GM23338 (cell line): ENCODE data around the gene MATN3. TPM values are rescaled to one million over a fixed set of nuclear protein-coding genes. Genes with fewer than 3 reads are reported as not detected.

Source experiments
- ATAC-seq: fragments of 200-7000 bp; cut with Tn5 transposase; 3 replicates; pipeline ENCODE4 v1.9.1; 2020
- DNase-seq: peaks from one replicate; pipeline ENCODE4 v3.0.0-alpha.2; 2015; ENCODE audit warnings: low spot score
- H2AFZ ChIP-seq: fragments of 200-600 bp; sonication (generic); 2 replicates; pipeline ENCODE4 v1.8.0; 2016; ENCODE audit warnings: antibody characterized with exemption, mild to moderate bottlenecking, moderate library complexity
- H3F3A ChIP-seq: fragments of 200-600 bp; sonication (generic); replicated peaks from 2 replicates; pipeline ENCODE4 v1.8.0; 2017; ENCODE audit warnings: antibody characterized with exemption, mixed run types, low read depth
- H3K27ac ChIP-seq: fragments of 200-600 bp; sonication (generic); 2 replicates; pipeline ENCODE4 v1.6.1; 2016; ENCODE audit warnings: low read depth
- H3K27me3 ChIP-seq: fragments of 200-600 bp; sonication (generic); 2 replicates; pipeline ENCODE4 v1.8.0; 2016; ENCODE audit warnings: mild to moderate bottlenecking, mixed run types, moderate library complexity; ENCODE audit not compliant: insufficient read depth
- H3K36me3 ChIP-seq: fragments of 200-600 bp; sonication (generic); 2 replicates; pipeline ENCODE4 v1.8.0; 2016; ENCODE audit warnings: mild to moderate bottlenecking; ENCODE audit not compliant: insufficient read depth
- H3K4me1 ChIP-seq: fragments of 200-600 bp; sonication (generic); 2 replicates; pipeline ENCODE4 v1.8.0; 2016; ENCODE audit warnings: mild to moderate bottlenecking, moderate library complexity; ENCODE audit not compliant: insufficient read depth
- H3K4me2 ChIP-seq: fragments of 200-600 bp; sonication (generic); 2 replicates; pipeline ENCODE4 v1.7.1; 2017; ENCODE audit warnings: mixed run types
- H3K4me3 ChIP-seq: fragments of 200-600 bp; sonication (generic); 2 replicates; pipeline ENCODE4 v1.6.1; 2016; ENCODE audit warnings: mixed run types
- H3K79me2 ChIP-seq: fragments of 200-600 bp; sonication (generic); replicated peaks from 2 replicates; pipeline ENCODE4 v1.8.0; 2017; ENCODE audit warnings: mild to moderate bottlenecking; ENCODE audit not compliant: insufficient read depth
- H3K9me2 ChIP-seq: fragments of 200-600 bp; sonication (generic); 2 replicates; pipeline ENCODE4 v1.8.0; 2017; ENCODE audit not compliant: insufficient read depth
- H4K20me1 ChIP-seq: fragments of 200-600 bp; sonication (generic); replicated peaks from 2 replicates; pipeline ENCODE4 v1.8.0; 2017; ENCODE audit warnings: mild to moderate bottlenecking; ENCODE audit not compliant: insufficient read depth
- H3K27ac Mint-ChIP-seq: 2 replicates; pipeline ENCODE4 v1.8.0; 2020; ENCODE audit warnings: inconsistent platforms, mild to moderate bottlenecking, moderate library complexity, mixed read lengths
- H3K27me3 Mint-ChIP-seq: 3 replicates; pipeline ENCODE4 v1.8.0; 2022; ENCODE audit warnings: low read depth, mild to moderate bottlenecking, moderate library complexity, mixed read lengths, inconsistent platforms; ENCODE audit not compliant: insufficient read depth, poor library complexity
- H3K36me3 Mint-ChIP-seq: 3 replicates; pipeline ENCODE4 v1.8.0; 2021; ENCODE audit warnings: low read depth, mild to moderate bottlenecking, inconsistent platforms, moderate library complexity, mixed read lengths
- H3K4me1 Mint-ChIP-seq: 3 replicates; pipeline ENCODE4 v1.8.0; 2020; ENCODE audit warnings: mild to moderate bottlenecking, inconsistent platforms, mixed read lengths
- H3K4me3 Mint-ChIP-seq: 3 replicates; pipeline ENCODE4 v1.8.0; 2021; ENCODE audit warnings: moderate library complexity, mild to moderate bottlenecking, inconsistent platforms, mixed read lengths
- H3K9me3 Mint-ChIP-seq: 3 replicates; pipeline ENCODE4 v1.8.0; 2020; ENCODE audit warnings: moderate library complexity, mild to moderate bottlenecking, inconsistent platforms, mixed read lengths
- CREB1 ChIP-seq: fragments of 250-450 bp; sonication (Bioruptor Pico); IDR thresholded peaks from 2 replicates; pipeline ENCODE4 v1.5.0; 2020; ENCODE audit warnings: low read depth, mild to moderate bottlenecking, moderate library complexity
- CTCF ChIP-seq, 2 experiments: fragments of 200-600 bp in 1 of 2; sonication (generic) in 1 of 2; conservative IDR thresholded peaks; 2 replicates each; pipeline versions ENCODE4 v1.5.1 to v1.6.1; 2016 to 2017; ENCODE audit warnings: antibody characterized with exemption in 2 of 2, low read depth in 2 of 2, mild to moderate bottlenecking in 2 of 2, moderate library complexity in 1 of 2
- EZH2 ChIP-seq: fragments of 200-600 bp; sonication (generic); IDR thresholded peaks from one replicate; pipeline ENCODE4 v1.8.0; 2017; ENCODE audit warnings: antibody characterized with exemption, mild to moderate bottlenecking, low read depth; ENCODE audit not compliant: unreplicated experiment
- EZH2phosphoT487 ChIP-seq: fragments of 200-600 bp; sonication (generic); IDR thresholded peaks from one replicate; pipeline ENCODE4 v1.8.1; 2018; ENCODE audit warnings: antibody characterized with exemption; ENCODE audit not compliant: unreplicated experiment
- JUNB ChIP-seq: IDR thresholded peaks from one replicate; pipeline ENCODE4 v1.6.1; 2016; ENCODE audit warnings: antibody characterized with exemption; ENCODE audit not compliant: unreplicated experiment
- NANOG ChIP-seq: IDR thresholded peaks from 2 replicates; pipeline ENCODE4 v1.6.1; 2016; ENCODE audit warnings: antibody characterized with exemption, borderline replicate concordance
- POLR2AphosphoS5 ChIP-seq: IDR thresholded peaks from 2 replicates; pipeline ENCODE4 v1.6.1; 2016; ENCODE audit warnings: antibody characterized with exemption, low read depth
- REST ChIP-seq: IDR thresholded peaks from one replicate; pipeline ENCODE4 v1.6.1; 2018; ENCODE audit warnings: antibody characterized with exemption; ENCODE audit not compliant: unreplicated experiment
- STAT1 ChIP-seq: IDR thresholded peaks from one replicate; pipeline ENCODE4 v1.6.1; 2016; ENCODE audit warnings: antibody characterized with exemption; ENCODE audit not compliant: unreplicated experiment
- ZNF331 ChIP-seq: fragments of 250-450 bp; sonication (Bioruptor Pico); IDR thresholded peaks from 2 replicates; pipeline ENCODE4 v1.5.0; 2020; ENCODE audit warnings: low read depth, mild to moderate bottlenecking, moderate library complexity
- ZNF462 ChIP-seq: fragments of 250-450 bp; sonication (Bioruptor Pico); IDR thresholded peaks from 2 replicates; pipeline ENCODE4 v1.5.0; 2020; ENCODE audit warnings: mild to moderate bottlenecking, moderate library complexity
- polyA plus RNA-seq: library from polyadenylated mRNA; unstranded; fragments of >200 nt; fragmentation: Nextera tagmentation; extraction: Ambion mirVana; gene quantifications from 2 replicates; pipeline ENCODE4 v1.2.1, GENCODE V29; 2016
- total RNA-seq: library from RNA; depleted of rRNA; stranded (reverse); fragments of >200 nt; shearing (Covaris generic); gene quantifications from 2 replicates; pipeline ENCODE4 v1.2.3, GENCODE V29; 2014

Gene MATN3
- total and polyA plus RNA-seq, 2 experiments from 2014 or later: 4.6 to 6.4 TPM

GRCh38 chr2:19987936-19988335 is 24.5 kb downstream of the MATN3 start (continued):
- TF ChIP-seq POLR2AphosphoS5: no peak
- TF ChIP-seq ZNF331: no peak
- TF ChIP-seq EZH2phosphoT487: no peak
- no peak for TF ChIP-seq REST

GRCh38 chr2:19982268-19982667 is 30.2 kb downstream of the MATN3 start:
- Mint-ChIP-seq H3K27me3 (peaks cover 2% of the 10 kb centered on the region), H3K9me3 (no peaks in the 10 kb centered on the region), H3K27ac (no peak overlapping the region), H3K4me3 (no peak overlapping the region), H3K36me3 (peaks cover 25% of the 10 kb centered on the region), H3K4me1 (no peaks in the 10 kb centered on the region)
- Histone ChIP-seq H3K4me3 (no peak overlapping the region), H3K36me3 (peaks cover 9% of the 10 kb centered on the region; the same call in 1 of the 2 replicates), H3K4me2 (no peak overlapping the region), H3K27me3 (no peaks in the 10 kb centered on the region), H3K4me1 (no peaks in the 10 kb centered on the region), H3K9me2 (no peaks in the 10 kb centered on the region), H3F3A (no peaks in the 10 kb centered on the region), H2AFZ (no peak overlapping the region), H3K27ac (no peak overlapping the region), H4K20me1 (no peaks in the 10 kb centered on the region), H3K79me2 (peaks cover 39% of the 10 kb centered on the region)
- ATAC-seq (no peak), DNase-seq (no peak)
- TF ChIP-seq REST (no peak), STAT1 (no peak), NANOG (no peak), EZH2 (no peak), ZNF462 (CRISPR knock-in tag) (no peak), CTCF (conservative IDR thresholded peaks at IDR 0.05; ENCODE audit: low read depth in 2 of 2) (no peak), CREB1 (CRISPR knock-in tag) (no peak), JUNB (no peak), EZH2phosphoT487 (no peak)
